ENCODE data around the gene METAP1D. TPM values are rescaled to one million over a fixed set of nuclear protein-coding genes. Genes with fewer than 3 reads are reported as not detected.

The METAP1D gene
- total RNA-seq, 4 donors from 2014 or later, result 5.2 to 30.9 (median 7.3) TPM

GRCh38 chr2:172103471-172104272 lies 103.9 kb downstream of the METAP1D start:
- intact Hi-C loops (cut with DNase I), result loop anchor here (10.0 kb wide), 2 partner anchors 109 to 399 kb away; partner anchors contain the start of gene METAP1D
- Histone ChIP-seq H3K36me3 (no peaks in the 10 kb centered on the region), H3K27ac (no peak overlapping the region), H3K4me3 (replicated peaks in 1 of 3) (no peak overlapping the region), H3K27me3 (peaks cover 70% of the 10 kb centered on the region), H3K4me1 (peaks cover 27 to 53% of the 10 kb centered on the region in 2 donors), H3K9me3 (no peaks in the 10 kb centered on the region)
- TF ChIP-seq POLR2A (IDR thresholded peaks at IDR 0.05), result no peak
- peak; percentile 53 to 77 (median 62) for TF ChIP-seq CTCF (IDR thresholded peaks at IDR 0.05)
- 5 to 7% methylated on average over 25 of the region's 25 CpGs for WGBS, 2 donors
- peak; percentile 67 to 75 for DNase-seq

- no peaks in the 10 kb centered on the region for H3K9me3 ChIP-seq
- 14 to 17% methylated on average over 23 of the region's 23 CpGs for WGBS, 2 donors
- H3K27ac ChIP-seq, result no peak overlapping the region
- H3K4me1 ChIP-seq, result peaks cover 17 to 39% of the 10 kb centered on the region in 2 donors
- DNase-seq, result no peak
- H3K4me3 ChIP-seq (replicated peaks in 1 of 3), result no peak overlapping the region
- peaks cover 55% of the 10 kb centered on the region for H3K27me3 ChIP-seq
- intact Hi-C loops (cut with DNase I), result loop anchor here (5.0 to 10.0 kb wide), 3 partner anchors 111 to 401 kb away; partner anchors contain the start of gene METAP1D
- TF ChIP-seq CTCF (IDR thresholded peaks at IDR 0.05), result no peak
- TF ChIP-seq POLR2A (IDR thresholded peaks at IDR 0.05), result no peak
- no peaks in the 10 kb centered on the region for H3K36me3 ChIP-seq
These were observed 105.8 kb downstream of the METAP1D start for GRCh38 chr2:172105471-172106107.

GRCh38 chr2:172106108-172106961 lies 106.6 kb downstream of the METAP1D start:
- H3K36me3 ChIP-seq, result no peaks in the 10 kb centered on the region
- H3K4me3 ChIP-seq (replicated peaks in 1 of 3), result peak overlapping the region in 1 of 3 donors; percentile 7
- DNase-seq, result no peak
- no peak overlapping the region for H3K27ac ChIP-seq
- TF ChIP-seq POLR2A (IDR thresholded peaks at IDR 0.05) (no peak), CTCF (IDR thresholded peaks at IDR 0.05) (peak in 1 of 6 experiments; percentile 12)
- intact Hi-C loops (cut with DNase I), result loop anchor here (5.0 to 10.0 kb wide), 3 partner anchors 112 to 402 kb away; partner anchors contain the start of gene METAP1D
- WGBS, 2 donors, result 4 to 13% methylated on average over 16 to 40 of the region's 44 CpGs
- H3K9me3 ChIP-seq, result no peaks in the 10 kb centered on the region
- peaks cover 47% of the 10 kb centered on the region for H3K27me3 ChIP-seq
- peaks cover 17 to 31% of the 10 kb centered on the region in 2 donors for H3K4me1 ChIP-seq

GRCh38 chr2:172107690-172108586 lies 108.2 kb downstream of the METAP1D start:
- DNase-seq, result no peak
- intact Hi-C loops (cut with DNase I), result loop anchor here (5.0 to 10.0 kb wide), 3 partner anchors 113 to 403 kb away; partner anchors contain the start of gene METAP1D
- Histone ChIP-seq H3K4me3 (replicated peaks in 1 of 3) (no peak overlapping the region), H3K9me3 (no peaks in the 10 kb centered on the region), H3K27ac (no peak overlapping the region), H3K27me3 (peaks cover 33% of the 10 kb centered on the region), H3K4me1 (peaks cover 5 to 15% of the 10 kb centered on the region in 2 donors), H3K36me3 (no peaks in the 10 kb centered on the region)
- WGBS, 2 donors, result 18 to 38% methylated on average over 23 to 37 of the region's 51 CpGs
- TF ChIP-seq CTCF (IDR thresholded peaks at IDR 0.05) (no peak), POLR2A (IDR thresholded peaks at IDR 0.05) (no peak)

Measured in thyroid gland (tissue), 4 donors.